Measurements from ENCODE around the gene SARS2. TPM values are rescaled to one million over a fixed set of nuclear protein-coding genes. Genes with fewer than 3 reads are reported as not detected.
A peak's percentile ranks its signal among the peaks of the same experiment; 100 is the strongest.
"Not testable (repeated sequence)": the region's sequence is repeated elsewhere in the genome, so short reads cannot be mapped to it uniquely, and the experiment has no call there.

SARS2 gene, protein sequence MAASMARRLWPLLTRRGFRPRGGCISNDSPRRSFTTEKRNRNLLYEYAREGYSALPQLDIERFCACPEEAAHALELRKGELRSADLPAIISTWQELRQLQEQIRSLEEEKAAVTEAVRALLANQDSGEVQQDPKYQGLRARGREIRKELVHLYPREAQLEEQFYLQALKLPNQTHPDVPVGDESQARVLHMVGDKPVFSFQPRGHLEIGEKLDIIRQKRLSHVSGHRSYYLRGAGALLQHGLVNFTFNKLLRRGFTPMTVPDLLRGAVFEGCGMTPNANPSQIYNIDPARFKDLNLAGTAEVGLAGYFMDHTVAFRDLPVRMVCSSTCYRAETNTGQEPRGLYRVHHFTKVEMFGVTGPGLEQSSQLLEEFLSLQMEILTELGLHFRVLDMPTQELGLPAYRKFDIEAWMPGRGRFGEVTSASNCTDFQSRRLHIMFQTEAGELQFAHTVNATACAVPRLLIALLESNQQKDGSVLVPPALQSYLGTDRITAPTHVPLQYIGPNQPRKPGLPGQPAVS
- total RNA-seq (2014; rRNA removed; shearing (Covaris generic)) = 17.0 and 19.9 TPM in 2 replicates

DNA sequence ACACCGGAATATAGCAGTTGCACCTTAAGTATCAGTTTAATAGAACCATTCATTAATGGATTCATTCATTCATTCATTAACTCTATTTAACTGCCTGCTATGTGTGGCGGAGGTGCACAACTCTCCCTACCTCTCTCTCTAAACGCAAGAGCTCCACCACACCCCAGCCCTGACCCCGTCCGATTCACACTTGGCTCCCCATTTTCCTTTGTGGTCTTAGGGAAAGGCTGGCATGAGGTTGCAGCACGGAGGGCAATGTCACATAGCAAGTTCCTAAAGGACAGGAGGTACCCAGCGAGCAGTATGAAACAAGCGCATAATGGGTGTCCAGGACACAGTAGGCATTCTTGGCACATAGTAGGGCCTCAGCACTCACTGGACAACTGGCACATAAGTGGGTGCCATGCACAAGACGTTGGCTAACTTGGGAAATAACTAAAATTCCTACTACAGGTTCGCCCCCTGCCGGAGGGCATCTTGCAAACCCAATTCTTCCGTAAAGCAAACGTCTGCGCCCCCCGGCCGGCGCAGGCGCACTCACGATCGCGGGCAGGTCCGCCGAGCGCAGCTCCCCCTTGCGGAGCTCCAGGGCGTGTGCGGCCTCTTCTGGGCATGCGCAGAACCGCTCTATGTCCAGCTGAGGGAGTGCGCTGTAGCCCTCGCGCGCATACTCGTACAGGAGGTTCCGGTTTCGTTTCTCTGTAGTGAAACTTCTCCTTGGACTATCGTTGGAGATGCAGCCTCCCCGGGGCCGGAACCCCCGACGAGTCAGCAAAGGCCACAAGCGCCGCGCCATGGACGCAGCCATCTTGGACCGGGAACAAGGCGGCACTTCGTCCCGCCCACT lies at the start of gene SARS2:
Gene SARS2, minus strand, starts transcription at position 835 of the 847 bp plus-strand sequence. Its CDS starts 27 bp downstream, at position 808.
- H3K27me3 ChIP-seq (replicated peaks) = no peaks in the 10 kb centered on the region
- peak; percentile 93 to 99 for DNase-seq (ENCODE audit: low read depth in 1 of 2, low spot score in 2 of 2)
- 0 out of 2 replicates have a peak, but pooled peaks cover 9% of the 10 kb centered on the region for H3K4me1 ChIP-seq (replicated peaks)
- peak within 1 kb of the TSS; percentile 67 for H3K27ac ChIP-seq
- peaks cover 31% of the 10 kb centered on the region for H3K36me3 ChIP-seq
- H3K4me3 ChIP-seq = peak within 1 kb of the TSS; percentile 58
- 0 out of 2 replicates have a peak, but pooled peaks cover 4% of the 10 kb centered on the region for H3K9me3 ChIP-seq (replicated peaks)

DNA sequence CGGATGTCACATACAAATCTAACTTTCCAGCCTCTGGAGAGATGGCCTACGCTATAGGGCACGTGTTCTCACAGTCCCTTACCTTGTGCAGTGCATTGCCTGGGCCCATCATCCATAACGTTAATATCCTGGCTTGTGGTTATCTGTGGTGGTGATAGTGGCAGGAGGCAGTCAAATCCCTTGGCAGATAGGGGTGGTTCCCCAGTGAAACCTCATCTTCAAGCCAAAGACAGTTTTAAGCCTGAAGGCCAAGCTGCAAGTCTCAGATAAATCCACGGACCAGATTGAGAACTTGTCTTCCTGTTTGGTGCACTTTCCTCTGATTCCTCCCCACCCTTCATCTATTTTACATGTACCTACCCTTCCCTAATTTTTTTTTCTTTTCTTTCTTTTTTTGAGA lies 49.2 kb upstream of the SARS2 start:
- Histone ChIP-seq H3K4me1 (replicated peaks) (no peaks in the 10 kb centered on the region; the same call in 1 of the 2 replicates), H3K27me3 (replicated peaks) (no peaks in the 10 kb centered on the region), H3K36me3 (no peaks in the 10 kb centered on the region), H3K9me3 (replicated peaks) (no peaks in the 10 kb centered on the region), H3K27ac (no peak overlapping the region), H3K4me3 (no peak overlapping the region)
- DNase-seq (ENCODE audit: low read depth in 1 of 2, low spot score in 2 of 2) = no peak

DNA sequence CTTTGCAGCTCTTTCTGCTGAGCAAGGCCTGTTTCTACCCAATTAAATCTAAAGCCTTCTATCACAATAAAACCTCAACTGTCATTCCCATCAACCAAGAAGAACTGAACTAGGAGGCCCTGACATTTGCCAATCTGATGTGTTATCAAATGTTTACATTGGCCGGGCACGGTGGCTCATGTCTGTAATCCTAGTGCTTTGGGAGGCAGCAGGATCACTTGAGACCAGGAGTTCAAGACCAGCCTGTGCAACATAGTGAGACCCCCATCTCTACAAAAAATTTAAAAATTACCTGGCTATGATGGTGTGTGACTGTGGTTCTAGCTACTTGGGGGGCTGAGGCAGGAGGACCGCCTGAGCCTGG lies 47.7 kb upstream of the SARS2 start:
- Histone ChIP-seq H3K27me3 (replicated peaks) (no peaks in the 10 kb centered on the region), H3K9me3 (replicated peaks) (no peaks in the 10 kb centered on the region), H3K27ac (no peak overlapping the region), H3K36me3 (no peaks in the 10 kb centered on the region), H3K4me3 (no peak overlapping the region), H3K4me1 (replicated peaks) (no peaks in the 10 kb centered on the region; the same call in 1 of the 2 replicates)
- no peak for DNase-seq (ENCODE audit: low read depth in 1 of 2, low spot score in 2 of 2)

DNA sequence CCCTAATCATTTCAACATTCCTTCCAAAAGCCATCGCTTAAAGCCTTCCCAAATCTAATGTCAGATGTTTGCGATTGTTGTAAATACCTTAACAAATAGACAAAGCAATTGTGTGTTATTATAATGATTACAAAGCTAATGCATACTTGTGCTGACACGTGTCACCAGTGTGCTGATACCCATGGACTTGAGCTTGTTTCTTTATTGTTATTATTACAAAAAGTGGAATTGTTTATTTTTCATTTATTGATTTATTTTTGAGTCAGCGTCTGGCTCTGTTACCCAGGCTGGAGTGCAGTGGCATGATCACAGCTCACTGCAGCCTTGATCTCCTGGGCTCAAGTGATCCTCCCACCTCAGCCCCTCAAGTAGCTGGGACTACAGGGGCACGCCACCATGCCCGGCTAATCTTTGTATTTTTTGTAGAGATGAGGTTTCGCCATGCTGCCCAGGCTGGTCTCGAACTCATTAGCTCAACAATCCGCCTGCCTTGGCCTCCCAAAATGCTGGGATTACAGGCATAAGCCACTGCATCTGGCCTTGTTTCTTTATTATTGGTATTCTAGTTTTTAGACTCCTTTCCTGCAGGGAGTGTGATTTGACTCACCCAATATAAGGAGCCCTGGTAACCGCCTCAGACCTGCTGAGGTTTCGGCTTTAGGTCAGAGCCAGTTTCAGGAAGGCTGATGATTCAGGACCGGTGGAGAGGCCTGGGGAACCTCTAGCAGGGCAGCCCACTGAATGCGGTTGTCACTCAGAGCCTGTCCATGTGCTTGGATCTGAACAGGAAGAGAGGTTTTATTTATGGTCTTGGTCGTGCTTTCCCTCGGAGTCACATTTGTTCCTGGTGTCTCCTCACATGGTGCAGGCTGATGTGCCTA lies 47.1 kb upstream of the SARS2 start:
- no peaks in the 10 kb centered on the region for H3K27me3 ChIP-seq (replicated peaks)
- no peaks in the 10 kb centered on the region for H3K9me3 ChIP-seq (replicated peaks)
- H3K4me1 ChIP-seq (replicated peaks) = no peaks in the 10 kb centered on the region; the same call in 1 of the 2 replicates
- DNase-seq (ENCODE audit: low read depth in 1 of 2, low spot score in 2 of 2) = no peak
- H3K36me3 ChIP-seq = no peaks in the 10 kb centered on the region
- no peak overlapping the region for H3K4me3 ChIP-seq
- H3K27ac ChIP-seq = no peak overlapping the region

DNA sequence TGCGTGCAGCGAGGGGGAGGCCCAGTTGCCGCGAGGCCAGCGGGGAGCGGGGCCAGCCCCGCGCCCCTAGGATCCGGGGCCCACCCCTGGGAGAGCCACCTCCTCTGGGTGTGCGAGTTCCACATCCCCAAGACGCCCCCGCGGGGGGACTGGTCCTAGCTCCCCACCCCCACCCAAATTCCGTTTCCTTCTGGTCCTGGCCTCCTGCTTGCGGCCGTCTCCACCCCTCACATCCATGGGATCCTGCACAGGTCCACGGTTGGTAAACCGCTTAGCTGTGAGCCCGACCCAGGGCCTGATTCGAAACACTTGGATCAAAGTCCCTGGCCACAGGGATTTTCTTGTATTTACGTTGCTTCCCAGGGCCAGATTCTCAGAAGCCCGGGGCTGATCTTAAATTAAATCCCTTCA lies 45.3 kb upstream of the SARS2 start:
- Histone ChIP-seq H3K4me1 (replicated peaks) (no peaks in the 10 kb centered on the region; the same call in 1 of the 2 replicates), H3K4me3 (peak overlapping the region; percentile 46), H3K36me3 (no peaks in the 10 kb centered on the region), H3K27ac (no peak overlapping the region), H3K9me3 (replicated peaks) (no peaks in the 10 kb centered on the region), H3K27me3 (replicated peaks) (no peaks in the 10 kb centered on the region)
- no peak for DNase-seq (ENCODE audit: low read depth in 1 of 2, low spot score in 2 of 2)

DNA sequence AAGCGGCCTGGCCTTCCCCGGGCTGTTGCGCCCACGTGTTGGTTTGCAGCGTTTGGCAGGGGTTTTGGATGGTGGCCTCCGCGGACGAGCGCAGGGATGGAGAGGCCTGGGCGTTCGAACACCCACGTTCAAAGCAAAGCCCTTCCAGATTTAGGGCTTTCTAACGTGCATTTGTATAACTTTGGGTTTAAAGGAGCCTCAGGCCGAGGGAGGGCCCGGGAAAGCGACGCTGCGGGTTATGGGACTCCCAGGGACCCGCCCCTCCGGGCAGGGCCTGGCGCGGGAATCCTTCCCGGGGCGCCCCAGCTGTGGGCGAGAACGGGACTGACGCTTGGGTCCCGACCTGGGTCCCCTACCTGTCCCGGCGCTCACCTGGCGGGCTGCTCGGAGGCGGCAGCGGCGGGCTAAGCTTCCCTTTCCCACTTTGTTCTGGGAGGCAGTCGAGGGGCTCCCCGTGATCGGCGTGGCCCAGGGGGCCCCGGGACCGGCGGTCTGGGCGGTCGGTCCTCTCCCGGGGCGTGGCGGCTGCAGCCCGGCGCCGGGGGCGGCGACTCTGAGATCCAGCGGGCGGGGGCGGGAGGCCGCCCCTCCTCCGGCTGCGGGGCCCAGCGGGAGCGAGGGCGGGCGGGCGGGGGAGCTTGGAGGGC lies 44.8 kb upstream of the SARS2 start, which contains the start of gene FBXO17:
Gene FBXO17, minus strand, starts transcription at position 529 of the 647 bp plus-strand sequence. CDS start 25,423 bp downstream, outside the sequence.
- Histone ChIP-seq H3K27ac (no peak within 1 kb of the TSS), H3K4me1 (replicated peaks) (no peaks in the 10 kb centered on the region; the same call in 1 of the 2 replicates)
- peak in 1 of 2 experiments; percentile 41 for DNase-seq (ENCODE audit: low read depth in 1 of 2, low spot score in 2 of 2)

DNA sequence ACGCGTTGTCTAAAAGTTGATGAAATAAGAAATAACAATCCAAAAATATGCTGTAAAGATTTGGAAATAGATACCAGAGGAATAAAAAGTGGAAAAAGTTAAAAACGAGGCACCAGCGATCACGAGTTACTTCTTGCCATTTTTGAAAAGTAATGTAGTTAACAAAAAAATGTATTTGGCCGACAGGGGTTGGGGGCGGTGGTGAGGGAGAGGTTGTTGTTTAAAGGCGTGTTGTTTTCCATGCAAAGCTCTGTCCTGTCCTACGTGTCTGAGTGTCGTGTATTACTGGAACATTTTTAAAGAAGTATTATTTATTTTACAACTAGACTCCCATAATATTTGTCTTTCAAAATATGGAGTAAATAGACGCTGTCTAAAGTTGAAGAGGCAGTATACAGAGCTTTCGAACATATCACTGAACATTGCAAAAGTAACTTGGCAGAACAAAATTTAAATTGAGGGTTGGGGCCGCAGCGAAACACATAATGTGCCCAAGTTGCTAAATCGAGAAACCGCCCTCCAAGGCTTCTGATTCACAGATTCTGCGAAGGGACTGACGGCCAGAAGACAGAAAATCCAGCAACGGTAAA lies 44.2 kb upstream of the SARS2 start:
- H3K27me3 ChIP-seq (replicated peaks) = no peaks in the 10 kb centered on the region

More for the DNA sequence above, 44.8 kb upstream of the SARS2 start, which contains the start of gene FBXO17:
- Histone ChIP-seq H3K27me3 (replicated peaks) (no peaks in the 10 kb centered on the region), H3K4me3 (peak within 1 kb of the TSS; percentile 46), H3K36me3 (no peaks in the 10 kb centered on the region), H3K9me3 (replicated peaks) (no peaks in the 10 kb centered on the region)

DNA sequence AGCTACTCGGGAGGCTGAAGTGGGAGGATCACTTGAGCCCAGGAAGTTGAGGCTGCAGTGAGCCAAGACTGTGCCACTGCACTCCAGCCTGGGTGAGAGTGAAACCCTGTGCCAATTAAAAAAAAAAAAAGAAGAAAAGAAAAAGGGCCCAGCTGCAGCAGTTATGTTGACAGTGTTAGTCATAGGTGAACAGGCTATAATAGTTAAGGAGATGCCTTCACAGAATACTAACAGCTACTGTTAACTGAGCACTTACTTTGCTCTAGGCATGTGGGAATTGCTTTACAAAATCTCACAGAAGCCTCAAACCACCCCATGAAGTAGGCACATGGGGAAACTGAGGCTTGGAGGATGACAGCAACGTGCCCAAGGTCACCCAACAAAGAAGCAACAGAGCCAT lies 41.1 kb upstream of the SARS2 start:
- Histone ChIP-seq H3K36me3 (no peaks in the 10 kb centered on the region), H3K9me3 (replicated peaks) (no peaks in the 10 kb centered on the region), H3K27me3 (replicated peaks) (no peaks in the 10 kb centered on the region), H3K27ac (no peak overlapping the region), H3K4me3 (no peak overlapping the region), H3K4me1 (replicated peaks) (no peaks in the 10 kb centered on the region; the same call in 1 of the 2 replicates)
- DNase-seq (ENCODE audit: low read depth in 1 of 2, low spot score in 2 of 2) = no peak

More for the DNA sequence above, 44.2 kb upstream of the SARS2 start:
- no peaks in the 10 kb centered on the region; the same call in 1 of the 2 replicates for H3K4me1 ChIP-seq (replicated peaks)
- H3K9me3 ChIP-seq (replicated peaks) = no peaks in the 10 kb centered on the region
- peak overlapping the region; percentile 46 for H3K4me3 ChIP-seq
- H3K36me3 ChIP-seq = no peaks in the 10 kb centered on the region
- no peak for DNase-seq (ENCODE audit: low read depth in 1 of 2, low spot score in 2 of 2)
- H3K27ac ChIP-seq = no peak overlapping the region

DNA sequence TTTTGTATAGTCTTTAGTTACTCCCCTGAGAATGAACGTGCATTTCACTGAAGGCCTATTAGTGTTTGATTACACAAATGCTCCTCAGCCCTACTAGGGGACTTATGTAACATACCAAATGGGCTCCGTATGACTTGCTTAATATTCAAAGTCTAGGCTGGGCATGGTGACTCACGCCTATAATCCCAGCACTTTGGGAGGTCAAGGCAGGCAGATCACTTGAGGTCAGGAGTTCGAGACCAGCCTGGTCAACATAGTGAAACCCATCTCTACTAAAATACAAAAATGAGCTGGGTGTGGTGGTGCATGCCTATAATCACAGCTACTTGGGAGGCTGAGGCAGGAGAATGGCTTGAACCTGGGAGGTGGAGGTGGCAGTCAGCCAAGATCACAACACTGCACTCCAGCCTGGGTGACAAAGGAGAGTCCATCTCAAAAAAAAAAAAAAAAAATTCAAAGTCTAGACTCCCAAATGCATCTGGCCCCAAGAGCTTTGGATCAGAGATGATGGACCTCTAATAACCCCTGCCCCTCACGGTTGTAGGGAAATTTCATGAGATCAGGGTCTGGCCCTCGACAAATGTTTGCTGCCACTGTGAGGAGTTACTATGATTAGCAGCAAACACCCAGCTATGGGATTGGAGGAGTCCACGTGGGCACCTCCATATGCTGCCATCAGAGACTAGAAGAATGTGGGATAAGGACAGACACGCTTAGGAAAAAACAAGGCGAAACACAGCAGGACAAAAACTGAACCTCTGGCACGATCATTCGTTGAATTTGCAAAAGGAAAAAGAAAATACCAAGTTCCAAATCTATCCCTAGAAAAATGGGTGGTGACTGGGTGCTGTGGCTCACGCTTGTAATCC lies 40.3 kb upstream of the SARS2 start:
- H3K27me3 ChIP-seq (replicated peaks) = no peaks in the 10 kb centered on the region
- no peak for DNase-seq (ENCODE audit: low read depth in 1 of 2, low spot score in 2 of 2)
- H3K36me3 ChIP-seq = no peaks in the 10 kb centered on the region
- no peak overlapping the region for H3K4me3 ChIP-seq
- no peaks in the 10 kb centered on the region for H3K4me1 ChIP-seq (replicated peaks)
- no peak overlapping the region for H3K27ac ChIP-seq
- H3K9me3 ChIP-seq (replicated peaks) = no peaks in the 10 kb centered on the region

DNA sequence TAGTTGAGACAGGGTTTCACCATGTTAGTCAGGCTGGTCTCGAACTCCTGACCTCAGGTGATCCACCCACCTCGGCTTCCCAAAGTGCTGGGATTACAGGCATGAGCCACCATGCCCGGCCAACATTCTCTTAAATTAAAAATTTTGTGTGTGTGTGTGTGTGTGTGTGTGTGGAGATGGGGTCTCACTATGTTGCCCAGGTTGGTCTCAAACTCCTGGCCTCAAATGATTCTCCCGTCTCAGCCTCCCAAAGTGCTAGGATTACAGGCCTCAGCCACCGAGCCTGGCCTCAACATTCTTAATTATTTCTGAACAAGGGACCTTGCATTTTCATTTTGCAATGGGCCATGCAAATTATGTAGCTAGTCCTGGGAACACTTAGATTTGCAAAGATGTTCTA lies 35.6 kb upstream of the SARS2 start:
- H3K27me3 ChIP-seq (replicated peaks); DNase-seq (ENCODE audit: low read depth in 1 of 2, low spot score in 2 of 2); H3K4me3 ChIP-seq: not testable (repeated sequence)

DNA sequence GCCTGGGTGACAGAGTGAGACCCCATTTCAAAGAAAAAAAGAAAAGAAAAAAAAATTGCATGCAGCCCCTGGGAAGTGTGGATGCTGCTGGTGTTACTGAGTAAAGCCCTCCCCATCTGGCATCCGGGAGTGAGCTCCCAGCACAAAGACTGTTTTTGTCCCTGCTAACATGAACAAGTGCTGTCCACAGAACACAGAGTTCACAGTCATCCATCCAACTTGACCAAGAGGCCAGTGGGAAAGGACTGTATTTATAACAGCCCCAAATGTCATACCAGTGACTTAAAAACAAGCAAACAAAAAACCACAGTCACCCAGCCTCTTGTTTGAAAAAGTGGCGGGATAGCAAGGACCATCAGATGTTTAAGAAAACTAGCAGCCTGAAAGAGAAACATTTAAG lies 34.2 kb upstream of the SARS2 start:
- no peaks in the 10 kb centered on the region for H3K4me1 ChIP-seq (replicated peaks)

More for the DNA sequence above, 35.6 kb upstream of the SARS2 start:
- not testable (repeated sequence) for H3K9me3 ChIP-seq (replicated peaks); H3K36me3 ChIP-seq; H3K4me1 ChIP-seq (replicated peaks); H3K27ac ChIP-seq

More for the DNA sequence above, 34.2 kb upstream of the SARS2 start:
- H3K27me3 ChIP-seq (replicated peaks) = no peaks in the 10 kb centered on the region
- no peaks in the 10 kb centered on the region for H3K36me3 ChIP-seq
- H3K4me3 ChIP-seq = no peak overlapping the region
- H3K27ac ChIP-seq = no peak overlapping the region
- DNase-seq (ENCODE audit: low read depth in 1 of 2, low spot score in 2 of 2) = peak in 1 of 2 experiments; percentile 31
- no peaks in the 10 kb centered on the region for H3K9me3 ChIP-seq (replicated peaks)

Measured in SJSA1 (cell line).